ENCODE results near the gene IGSF1.

- TF ChIP-seq CTCF (IDR thresholded peaks at IDR 0.05) (no peak), POLR2AphosphoS5 (IDR thresholded peaks at IDR 0.05) (no peak), POLR2A (IDR thresholded peaks at IDR 0.05) (no peak)
Observed at GRCh38 chrX:131317326-131317725, 28.2 kb upstream of the IGSF1 start.
